NCI-H1436 treated with DMSO at 0.1 percent for 48 hours (cell line): ENCODE measurements around the gene DLGAP1.
"Not testable (repeated sequence)": the region's sequence is repeated elsewhere in the genome, so short reads cannot be mapped to it uniquely, and the experiment has no call there.

Experiments
- DNase-seq: peaks from one replicate; lab custom pipeline; 2025; lab: John Stamatoyannopoulos, UW

DLGAP1 gene

GRCh38 chr18:3583873-3584247 is 871.2 kb downstream of the DLGAP1 start:
- DNase-seq, result no peak

GRCh38 chr18:3583106-3583872 is 871.8 kb downstream of the DLGAP1 start:
- not testable (repeated sequence) for DNase-seq

- no peak for DNase-seq
Measured at GRCh38 chr18:3581890-3582289, 873.2 kb downstream of the DLGAP1 start.

- not testable (repeated sequence) for DNase-seq
Measured at GRCh38 chr18:3580523-3581025, 874.5 kb downstream of the DLGAP1 start.

GRCh38 chr18:3579701-3580100 is 875.4 kb downstream of the DLGAP1 start:
- DNase-seq, result no peak

- DNase-seq, result no peak
Measured at GRCh38 chr18:3578621-3579020, 876.5 kb downstream of the DLGAP1 start.

- DNase-seq, result no peak
Measured at GRCh38 chr18:3577281-3577855, 877.7 kb downstream of the DLGAP1 start.

- DNase-seq, result no peak
Measured at GRCh38 chr18:3572761-3573160, 882.3 kb downstream of the DLGAP1 start.

- no peak for DNase-seq
Measured at GRCh38 chr18:3566851-3567250, 888.3 kb downstream of the DLGAP1 start.

- no peak for DNase-seq
Measured at GRCh38 chr18:3560755-3561154, 894.4 kb downstream of the DLGAP1 start.

GRCh38 chr18:3554811-3555427 is 900.2 kb downstream of the DLGAP1 start:
- DNase-seq, result no peak

- no peak for DNase-seq
Measured at GRCh38 chr18:3554091-3554601, 901.0 kb downstream of the DLGAP1 start.

GRCh38 chr18:3552305-3552704 is 902.8 kb downstream of the DLGAP1 start:
- DNase-seq, result no peak

- no peak for DNase-seq
Measured at GRCh38 chr18:3547891-3548615, 907.1 kb downstream of the DLGAP1 start.

GRCh38 chr18:3546106-3546505 is 909.0 kb downstream of the DLGAP1 start:
- no peak for DNase-seq

- DNase-seq, result no peak
Measured at GRCh38 chr18:3544537-3544936, 910.6 kb downstream of the DLGAP1 start.

- DNase-seq, result no peak
Measured at GRCh38 chr18:3541549-3542386, 913.3 kb downstream of the DLGAP1 start.

GRCh38 chr18:3540805-3541548 is 914.1 kb downstream of the DLGAP1 start:
- DNase-seq, result no peak

GRCh38 chr18:3538954-3539617 is 916.0 kb downstream of the DLGAP1 start:
- DNase-seq, result no peak

- no peak for DNase-seq
Measured at GRCh38 chr18:3538456-3538855, 916.7 kb downstream of the DLGAP1 start.
